Stimulated activated naive CD8-positive, alpha-beta T cell treated with anti-CD3 and anti-CD28 coated beads, Interleukin-15, Interleukin-2, amounts not matched to agents 100 U/mL and 50 U/mL, for 24 hours (primary cell): Measurements from ENCODE around the gene NDUFA6.

Source experiments
- ATAC-seq: fragments of 150-1000 bp; cut with Tn5 transposase; one replicate; pipeline ENCODE4 v1.10.0; 2021
- DNase-seq: peaks from one replicate; pipeline ENCODE4 v3.0.0; 2021

Gene NDUFA6

GRCh38 chr22:42070517-42071422 is 19.8 kb downstream of the NDUFA6 start, which contains the start of gene NAGA:
TSS of gene NAGA (minus strand) at chr22:42070812. CDS start at chr22:42070297, 515 bp downstream.
- ATAC-seq (peak; percentile 99), DNase-seq (peak; percentile 93)

DNA sequence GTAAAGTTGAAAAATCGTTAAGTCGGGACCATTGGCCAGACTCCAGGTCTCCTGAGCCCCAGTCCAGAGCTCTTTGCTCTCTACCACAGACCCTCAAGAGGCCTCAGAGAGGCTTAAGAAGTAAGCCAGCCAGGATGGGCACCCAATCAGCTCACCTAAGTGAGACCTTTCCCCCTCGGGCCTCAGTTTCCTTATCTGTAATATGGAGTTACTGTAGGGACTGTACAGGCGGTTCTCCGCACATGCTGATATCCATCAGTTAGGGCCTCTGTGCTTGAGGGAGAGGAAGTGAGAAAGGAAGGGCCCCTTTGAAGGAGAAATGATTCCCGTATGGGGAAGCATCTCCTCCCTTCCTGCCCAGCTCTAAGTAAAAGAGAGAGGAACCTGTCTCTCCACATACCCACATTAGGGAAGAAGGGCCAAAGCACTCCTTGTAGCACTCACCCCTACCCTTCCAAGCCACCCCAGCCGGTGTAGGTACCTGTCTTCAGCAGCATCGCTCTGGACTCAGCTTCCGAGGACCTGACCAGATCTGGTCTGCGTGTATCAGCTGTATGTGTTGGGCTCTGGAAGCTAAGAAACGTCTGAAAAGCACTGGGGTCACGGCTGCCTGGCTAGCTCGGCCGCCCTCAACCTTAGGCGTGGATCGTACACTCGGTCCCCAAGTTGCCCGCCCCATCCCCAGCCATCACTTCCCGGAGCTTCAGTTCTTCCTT is 20.6 kb downstream of the NDUFA6 start:
- DNase-seq: peak; percentile 26
- peak; percentile 2 for ATAC-seq

GRCh38 chr22:42068291-42068690 is 22.3 kb downstream of the NDUFA6 start:
- ATAC-seq: no peak
- no peak for DNase-seq

- no peak for DNase-seq
- ATAC-seq: no peak
These were observed 22.8 kb downstream of the NDUFA6 start for GRCh38 chr22:42067671-42068251.

DNA sequence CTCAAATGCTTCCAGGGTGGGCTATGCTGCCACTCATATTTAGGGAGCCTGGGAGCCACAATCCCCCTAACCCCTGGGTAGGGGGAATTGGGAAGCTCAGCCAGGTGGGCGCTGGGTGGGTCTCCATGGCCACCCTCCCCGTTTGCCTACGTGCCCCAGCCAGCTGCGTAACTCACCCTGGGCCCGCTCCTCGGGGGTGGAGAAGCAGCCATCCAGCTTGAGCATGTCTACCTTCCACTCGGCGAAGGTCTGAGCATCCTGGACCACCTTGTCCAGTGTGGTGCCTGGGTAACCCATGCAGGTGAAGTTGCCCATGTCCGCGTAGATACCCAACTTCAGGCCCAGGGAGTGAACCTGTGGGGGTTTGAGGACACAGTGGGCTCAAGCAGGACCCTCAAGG is 23.6 kb downstream of the NDUFA6 start:
- DNase-seq (no peak), ATAC-seq (no peak)

DNA sequence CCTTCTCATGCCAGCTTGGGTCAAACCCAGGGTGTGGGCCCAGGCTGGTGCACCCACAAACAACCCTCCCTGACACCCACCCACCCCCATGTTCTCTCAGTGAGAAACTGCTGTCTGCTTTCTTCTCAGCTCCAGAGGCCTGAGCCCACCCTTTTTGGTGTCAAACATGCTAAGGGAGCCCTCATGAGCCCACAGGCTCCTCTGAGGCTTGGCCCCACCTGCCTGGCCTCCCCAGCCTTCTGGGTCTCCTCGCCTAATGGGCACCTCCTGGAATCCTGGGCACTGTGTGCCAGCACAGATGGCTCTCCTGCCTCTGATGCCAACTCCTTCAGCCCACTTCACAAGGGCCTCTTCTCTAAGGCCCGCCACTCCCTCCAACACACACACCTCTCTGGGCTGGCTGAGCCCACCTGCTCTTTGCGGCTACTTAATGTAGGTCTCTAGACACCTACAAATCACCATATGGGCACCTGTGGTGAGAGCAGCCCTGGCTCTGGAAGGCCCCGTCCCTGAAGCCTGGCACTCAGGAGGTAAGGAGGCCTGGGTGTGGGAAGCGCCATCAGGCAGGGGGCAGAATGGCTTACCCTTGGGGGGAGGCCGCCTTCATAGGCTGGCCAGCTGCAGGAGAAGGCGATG is 24.3 kb downstream of the NDUFA6 start:
- ATAC-seq (no peak), DNase-seq (no peak)

GRCh38 chr22:42065438-42066125 is 25.0 kb downstream of the NDUFA6 start:
- ATAC-seq (no peak), DNase-seq (no peak)

DNA sequence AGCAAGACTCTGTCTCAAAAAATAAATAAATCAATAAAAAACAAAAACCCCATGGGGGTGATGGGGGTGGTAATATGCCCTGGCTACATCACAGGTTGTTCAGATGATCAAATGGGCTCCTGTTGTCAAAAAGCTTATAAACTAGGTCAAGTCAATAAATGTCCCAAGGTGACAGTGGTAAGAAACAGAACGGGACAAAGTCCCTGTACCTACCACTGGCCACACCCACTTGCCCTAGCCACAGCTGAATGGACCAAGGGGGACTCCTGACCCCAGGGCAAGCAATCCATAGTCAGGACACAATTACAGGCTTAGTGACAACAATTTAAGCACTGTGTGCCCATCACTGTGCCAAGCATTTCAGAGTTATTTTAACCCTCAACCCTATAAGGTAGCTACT is 25.9 kb downstream of the NDUFA6 start:
- DNase-seq: no peak
- ATAC-seq: no peak

- no peak for ATAC-seq
These were observed 27.9 kb downstream of the NDUFA6 start for GRCh38 chr22:42062506-42063170.

DNA sequence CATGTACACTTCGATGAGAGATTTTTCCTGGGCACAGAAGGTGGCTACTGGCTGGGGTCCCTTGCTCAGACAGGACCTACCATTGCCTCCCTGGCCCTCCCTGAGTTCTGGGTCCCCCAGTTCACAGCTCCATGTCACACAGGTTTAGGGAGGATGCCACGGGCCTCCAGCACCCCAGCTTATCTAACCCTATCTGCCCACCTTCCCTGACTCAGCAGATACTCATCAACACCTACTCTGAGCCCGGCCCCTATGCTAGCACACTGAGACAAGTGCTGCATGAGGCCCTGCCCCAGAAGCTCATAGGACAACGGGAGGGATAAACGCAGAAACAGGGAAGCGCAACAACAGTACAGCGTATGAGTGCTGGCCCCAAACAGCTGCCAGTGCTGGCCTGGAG is 29.5 kb downstream of the NDUFA6 start:
- no peak for DNase-seq
- no peak for ATAC-seq

More at GRCh38 chr22:42062506-42063170, 27.9 kb downstream of the NDUFA6 start:
- DNase-seq: no peak

GRCh38 chr22:42060489-42060888 is 30.1 kb downstream of the NDUFA6 start:
- ATAC-seq: no peak
- DNase-seq: no peak

- DNase-seq (no peak), ATAC-seq (no peak)
These were observed 33.6 kb downstream of the NDUFA6 start for GRCh38 chr22:42056757-42057511.

GRCh38 chr22:42052765-42053164 is 37.8 kb downstream of the NDUFA6 start:
- DNase-seq: no peak
- no peak for ATAC-seq

DNA sequence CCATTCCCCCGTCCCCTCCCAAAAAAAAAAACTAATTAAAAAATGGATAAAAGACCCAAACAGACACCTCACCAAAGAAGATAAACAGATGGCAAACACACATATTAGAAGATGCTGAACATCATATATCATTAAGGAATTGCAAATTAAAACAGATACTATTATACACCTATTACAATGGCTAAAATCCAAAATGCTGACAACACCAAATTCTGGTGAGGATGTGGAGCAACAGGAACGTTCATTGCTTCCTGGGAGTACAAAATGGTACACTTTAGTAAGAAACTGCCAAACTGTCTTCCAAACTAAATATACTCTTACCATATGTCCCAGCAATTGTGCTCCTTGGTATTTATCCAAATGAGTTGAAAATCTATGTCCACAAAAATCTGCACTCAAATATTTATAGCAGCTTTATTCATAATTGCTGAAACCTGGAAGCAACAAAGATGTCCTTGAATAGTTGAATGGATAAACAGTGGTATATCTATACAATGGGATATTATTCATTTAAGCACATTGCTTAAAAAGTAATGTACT is 39.9 kb downstream of the NDUFA6 start:
- DNase-seq: no peak
- ATAC-seq: no peak

- ATAC-seq (no peak), DNase-seq (no peak)
These were observed 48.8 kb downstream of the NDUFA6 start for GRCh38 chr22:42041784-42042183.

DNA sequence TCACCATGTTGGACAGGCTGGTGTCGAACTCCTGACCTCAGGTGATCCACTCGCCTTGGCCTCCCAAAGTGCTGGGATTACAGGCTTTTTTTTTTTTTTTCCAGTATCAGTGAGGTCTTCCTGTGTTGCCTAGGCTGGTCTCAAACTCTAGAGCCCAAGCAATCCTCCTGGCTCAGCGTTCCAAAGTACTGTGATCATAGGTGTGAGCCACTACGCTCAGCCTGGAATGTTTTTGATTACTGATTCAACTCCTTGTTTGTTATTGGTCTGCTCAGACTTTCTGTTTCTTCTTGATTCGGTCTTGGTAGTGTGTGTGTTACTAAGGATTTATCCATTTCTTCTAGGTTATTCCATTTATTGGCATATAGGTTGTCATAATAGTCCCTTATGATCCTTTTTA is 51.3 kb downstream of the NDUFA6 start:
- DNase-seq: no peak

More for the DNA sequence above, 51.3 kb downstream of the NDUFA6 start:
- ATAC-seq: no peak
